ENCODE data around the gene ANKRD9. TPM values are rescaled to one million over a fixed set of nuclear protein-coding genes. Genes with fewer than 3 reads are reported as not detected.

ANKRD9 gene
- total RNA-seq, result 49.9 and 73.3 TPM in 2 replicates

GRCh38 chr14:102509746-102510615 lies at the start of gene ANKRD9:
Gene ANKRD9, minus strand, starts transcription at chr14:102509776. Its CDS starts 1,887 bp downstream, at chr14:102507889.

Other genes with a start within 250 kb of the ANKRD9 start
- 2.6 and 3.1 TPM in 2 replicates for gene MOK, start 204.6 kb downstream of the ANKRD9 start, total RNA-seq
- gene ZNF839, start 190.0 kb downstream of the ANKRD9 start, total RNA-seq, result 9.2 and 9.4 TPM in 2 replicates
- 40.0 and 56.7 TPM in 2 replicates for gene CINP, start 146.9 kb downstream of the ANKRD9 start, total RNA-seq
- gene TECPR2, start 146.8 kb downstream of the ANKRD9 start, total RNA-seq, result 8.2 and 8.7 TPM in 2 replicates
- 22.2 and 22.8 TPM in 2 replicates for gene RCOR1, start 82.9 kb upstream of the ANKRD9 start, total RNA-seq